GM12878 (cell line): ENCODE results near the gene CITED2. TPM values are rescaled to one million over a fixed set of nuclear protein-coding genes. Genes with fewer than 3 reads are reported as not detected.

Source experiments
- ATAC-seq: fragments of 200-7000 bp; cut with Tn5 transposase; 3 replicates; pipeline ENCODE4 v1.9.1; 2020; ENCODE audit warnings: mild to moderate bottlenecking, moderate library complexity
- BruUV-seq: library from RNA; stranded (reverse); fragments of 400-500 nt; replicated peaks from 2 replicates; lab custom pipeline; 2021; lab: Mats Ljungman, UMichigan
- CTCF ChIA-PET: fragments of 300-600 bp; sonication (Branson Sonifier 250); formaldehyde crosslinking; extraction: SDS; loops from one replicate; lab custom pipeline; 2021; ENCODE audit warnings: inconsistent platforms; lab: Yijun Ruan, JAX
- POLR2A ChIA-PET: fragments of 350-600 bp; formaldehyde crosslinking; extraction: SDS; loops from one replicate; lab custom pipeline; 2021; ENCODE audit warnings: inconsistent platforms; lab: Charles Lee
- RAD21 ChIA-PET: fragments of 300-600 bp; sonication (Branson Sonifier 250); formaldehyde crosslinking; loops from one replicate; lab custom pipeline; 2023; ENCODE audit warnings: antibody characterized with exemption; ENCODE audit not compliant: unreplicated experiment; lab: Charles Lee
- SMC1A ChIA-PET: fragments of 300-600 bp; sonication (Branson Sonifier 250); formaldehyde crosslinking; loops from one replicate; lab custom pipeline; 2023; ENCODE audit not compliant: unreplicated experiment, uncharacterized antibody; lab: Charles Lee
- DNase-seq: peaks from one replicate; pipeline ENCODE4 v3.0.0-alpha.2; 2011; ENCODE audit warnings: low read depth, low spot score
- FAIRE-seq: peaks from 3 replicates; lab custom pipeline; 2011; peaks lifted over from hg19 to GRCh38; lab: Jason Lieb, UNC
- H2AFZ ChIP-seq: 2 replicates; pipeline ENCODE4 v1.6.0; 2011; ENCODE audit warnings: low read depth, low read length, control low read depth; ENCODE audit not compliant: control insufficient read depth
- H3K27ac ChIP-seq: 2 replicates; pipeline ENCODE4 v1.5.1; 2011; ENCODE audit warnings: control low read depth; ENCODE audit not compliant: control insufficient read depth, insufficient read depth
- H3K27me3 ChIP-seq, 2 experiments: replicated peaks in 1 of 2; 2 replicates each; pipeline versions ENCODE4 v1.6.0 to v1.6.1; 2011; ENCODE audit warnings: low read length in 1 of 2; ENCODE audit not compliant: control insufficient read depth in 2 of 2, insufficient read depth in 2 of 2
- H3K36me3 ChIP-seq, 2 experiments: 2 replicates each; pipeline ENCODE4 v1.5.1; 2011; ENCODE audit warnings: low read length in 1 of 2; ENCODE audit not compliant: control insufficient read depth in 2 of 2, insufficient read depth in 2 of 2
- H3K4me1 ChIP-seq: 2 replicates; pipeline ENCODE4 v1.6.1; 2011; ENCODE audit warnings: mild to moderate bottlenecking, low read length, moderate library complexity, mixed read lengths; ENCODE audit not compliant: control insufficient read depth, insufficient read depth
- H3K4me2 ChIP-seq: 2 replicates; pipeline ENCODE4 v1.6.0; 2011; ENCODE audit warnings: control low read depth; ENCODE audit not compliant: control insufficient read depth, insufficient read depth
- H3K4me3 ChIP-seq: fragments of 200-600 bp; sonication (generic); 2 replicates; pipeline ENCODE4 v1.5.1; 2016
- H3K79me2 ChIP-seq: 2 replicates; pipeline ENCODE4 v1.6.0; 2011; ENCODE audit warnings: low read length; ENCODE audit not compliant: control insufficient read depth, insufficient read depth
- H3K9ac ChIP-seq: 2 replicates; pipeline ENCODE4 v1.8.0; 2011; ENCODE audit warnings: low read length, control low read depth, mixed read lengths; ENCODE audit not compliant: control insufficient read depth, insufficient read depth
- H3K9me3 ChIP-seq: replicated peaks from 3 replicates; pipeline ENCODE4 v1.5.1; 2011; ENCODE audit warnings: mild to moderate bottlenecking, low read length; ENCODE audit not compliant: control insufficient read depth, insufficient read depth
- H4K20me1 ChIP-seq: 2 replicates; pipeline ENCODE4 v1.6.0; 2011; ENCODE audit not compliant: control insufficient read depth, insufficient read depth
- SIN3A ChIP-seq: IDR thresholded peaks from 2 replicates; pipeline ENCODE4 v1.6.1; 2012; ENCODE audit warnings: low read depth, low read length, improper control_type of control experiment
- SMC3 ChIP-seq: IDR thresholded peaks from 2 replicates; pipeline ENCODE4 v1.6.1; 2011; ENCODE audit warnings: low read length, improper control_type of control experiment, borderline replicate concordance
- SUZ12 ChIP-seq: fragments of 200-600 bp; sonication (generic); IDR thresholded peaks from one replicate; pipeline ENCODE4 v1.6.1; 2018; ENCODE audit warnings: antibody characterized with exemption, mild to moderate bottlenecking; ENCODE audit not compliant: unreplicated experiment
- WGBS: methylation state at CpG from one replicate; pipeline ENCODE4 v1.1.6; 2016; ENCODE audit warnings: low lambda C conversion rate; ENCODE audit not compliant: insufficient replicate concordance, insufficient coverage; ENCODE audit errors: missing lambda C conversion rate; 5-methylcytosine and 5-hydroxymethylcytosine counted together
- in situ Hi-C: fragments of 300-500 bp; cut with MboI; formaldehyde crosslinking; loops from 9 replicates; pipeline ENCODE4 v1.14.3; 2018; ENCODE audit warnings: mixed read lengths
- intact Hi-C: fragments of 100-400 bp; cut with micrococcal nuclease; formaldehyde crosslinking; loops from one replicate; pipeline ENCODE4 v1.14.2; 2022; ENCODE audit not compliant: unreplicated experiment
- polyA plus RNA-seq, 11 experiments: library from polyadenylated mRNA; depleted of rRNA in 4 of 11; unstranded in 6 of 11; stranded (reverse) in 5 of 11; fragments of >200 nt; fragmentation: Nextera tagmentation in 4 of 11; fragmentation: Illumina TruSeq in 1 of 11; extraction: Ambion mirVana in 4 of 11; extraction: Trizol in 1 of 11; gene quantifications; 1 replicate in 1 of 11; 2 replicates in 10 of 11; pipeline versions ENCODE4 v1.2.1 to v1.2.3, GENCODE V29; 2011 to 2016; ENCODE audit warnings: inconsistent platforms in 2 of 11, missing spikeins in 2 of 11, low read depth in 1 of 11
- total RNA-seq, 4 experiments: library from RNA; depleted of rRNA in 3 of 4; stranded (reverse); fragments of >200 nt in 3 of 4; fragmentation: Illumina TruSeq in 1 of 4; extraction: Trizol in 1 of 4; gene quantifications; 2 replicates each; pipeline versions ENCODE4 v1.2.1 to v1.2.3, GENCODE V29; 2013 to 2021

CITED2 gene
- total and polyA plus RNA-seq, 10 of the 15 experiments (the other 5 are each of a cell fraction or from before 2014, with no cell fraction given): 0.08 to 20.0 (median 7.3) TPM

GRCh38 chr6:139372326-139373153 lies 1.9 kb downstream of the CITED2 start:
- Histone ChIP-seq H3K9ac (peak overlapping the region; percentile 77), H3K4me2 (peak overlapping the region; percentile 83), H3K27me3 (no peaks in the 10 kb centered on the region), H3K27ac (peak overlapping the region; percentile 66), H3K4me1 (0 out of 2 replicates have a peak, but pooled peaks cover 2% of the 10 kb centered on the region), H3K4me3 (peak overlapping the region; percentile 93), H3K79me2 (peaks cover 22% of the 10 kb centered on the region), H3K36me3 (no peaks in the 10 kb centered on the region), H2AFZ (peak overlapping the region; percentile 87), H4K20me1 (no peaks in the 10 kb centered on the region)
- no peak for FAIRE-seq
- no peak for DNase-seq
- intact Hi-C loops (loop anchor here (2.0 to 10.0 kb wide), 6 partner anchors 312 to 1170 kb away; no protein-coding TSS in a partner anchor), in situ Hi-C loops (loop anchor here (5.0 kb wide), 1 partner anchor 555 kb away; no protein-coding TSS in a partner anchor)
- SMC1A ChIA-PET: interaction anchor here (0.6 to 6.3 kb wide), 22 partner anchors 8 to 1546 kb away, joined by 3 to 90 read pairs (median 4); no protein-coding TSS in a partner anchor
- RAD21 ChIA-PET: interaction anchor here (0.6 to 7.4 kb wide), 19 partner anchors 7 to 1549 kb away, joined by 3 to 107 read pairs (median 6); no protein-coding TSS in a partner anchor
- 1% methylated on average over 14 of the region's 14 CpGs for WGBS
- BruUV-seq: no TSS peak
- TF ChIP-seq SUZ12 (no peak), SIN3A (0 out of 2 replicates have a peak, but pooled peaks have one; percentile 1), SMC3 (no peak)
- TF ChIP-seq, all 136 proteins: peak for 1
- POLR2A ChIA-PET: no interaction called here
- no peak for ATAC-seq
- H3K9me3 ChIP-seq: no peaks in the 10 kb centered on the region
- CTCF ChIA-PET: interaction anchor here (0.6 to 6.9 kb wide), 27 partner anchors 8 to 1345 kb away, joined by 3 to 100 read pairs (median 4); no protein-coding TSS in a partner anchor
